GM12878 (cell line): ENCODE results near the gene CXCL14. TPM values are rescaled to one million over a fixed set of nuclear protein-coding genes. Genes with fewer than 3 reads are reported as not detected.

Source experiments
- ATAC-seq: fragments of 200-7000 bp; cut with Tn5 transposase; 3 replicates; pipeline ENCODE4 v1.9.1; 2020; ENCODE audit warnings: mild to moderate bottlenecking, moderate library complexity
- BruUV-seq: library from RNA; stranded (reverse); fragments of 400-500 nt; replicated peaks from 2 replicates; lab custom pipeline; 2021; lab: Mats Ljungman, UMichigan
- CTCF ChIA-PET: fragments of 300-600 bp; sonication (Branson Sonifier 250); formaldehyde crosslinking; extraction: SDS; loops from one replicate; lab custom pipeline; 2021; ENCODE audit warnings: inconsistent platforms; lab: Yijun Ruan, JAX
- POLR2A ChIA-PET: fragments of 350-600 bp; formaldehyde crosslinking; extraction: SDS; loops from one replicate; lab custom pipeline; 2021; ENCODE audit warnings: inconsistent platforms; lab: Charles Lee
- RAD21 ChIA-PET: fragments of 300-600 bp; sonication (Branson Sonifier 250); formaldehyde crosslinking; loops from one replicate; lab custom pipeline; 2023; ENCODE audit warnings: antibody characterized with exemption; ENCODE audit not compliant: unreplicated experiment; lab: Charles Lee
- SMC1A ChIA-PET: fragments of 300-600 bp; sonication (Branson Sonifier 250); formaldehyde crosslinking; loops from one replicate; lab custom pipeline; 2023; ENCODE audit not compliant: unreplicated experiment, uncharacterized antibody; lab: Charles Lee
- DNase-seq: peaks from one replicate; pipeline ENCODE4 v3.0.0-alpha.2; 2011; ENCODE audit warnings: low read depth, low spot score
- FAIRE-seq: peaks from 3 replicates; lab custom pipeline; 2011; peaks lifted over from hg19 to GRCh38; lab: Jason Lieb, UNC
- H2AFZ ChIP-seq: 2 replicates; pipeline ENCODE4 v1.6.0; 2011; ENCODE audit warnings: low read depth, low read length, control low read depth; ENCODE audit not compliant: control insufficient read depth
- H3K27ac ChIP-seq: 2 replicates; pipeline ENCODE4 v1.5.1; 2011; ENCODE audit warnings: control low read depth; ENCODE audit not compliant: control insufficient read depth, insufficient read depth
- H3K27me3 ChIP-seq, 2 experiments: replicated peaks in 1 of 2; 2 replicates each; pipeline versions ENCODE4 v1.6.0 to v1.6.1; 2011; ENCODE audit warnings: low read length in 1 of 2; ENCODE audit not compliant: control insufficient read depth in 2 of 2, insufficient read depth in 2 of 2
- H3K36me3 ChIP-seq, 2 experiments: 2 replicates each; pipeline ENCODE4 v1.5.1; 2011; ENCODE audit warnings: low read length in 1 of 2; ENCODE audit not compliant: control insufficient read depth in 2 of 2, insufficient read depth in 2 of 2
- H3K4me1 ChIP-seq: 2 replicates; pipeline ENCODE4 v1.6.1; 2011; ENCODE audit warnings: mild to moderate bottlenecking, low read length, moderate library complexity, mixed read lengths; ENCODE audit not compliant: control insufficient read depth, insufficient read depth
- H3K4me2 ChIP-seq: 2 replicates; pipeline ENCODE4 v1.6.0; 2011; ENCODE audit warnings: control low read depth; ENCODE audit not compliant: control insufficient read depth, insufficient read depth
- H3K4me3 ChIP-seq: fragments of 200-600 bp; sonication (generic); 2 replicates; pipeline ENCODE4 v1.5.1; 2016
- H3K79me2 ChIP-seq: 2 replicates; pipeline ENCODE4 v1.6.0; 2011; ENCODE audit warnings: low read length; ENCODE audit not compliant: control insufficient read depth, insufficient read depth
- H3K9ac ChIP-seq: 2 replicates; pipeline ENCODE4 v1.8.0; 2011; ENCODE audit warnings: low read length, control low read depth, mixed read lengths; ENCODE audit not compliant: control insufficient read depth, insufficient read depth
- H3K9me3 ChIP-seq: replicated peaks from 3 replicates; pipeline ENCODE4 v1.5.1; 2011; ENCODE audit warnings: mild to moderate bottlenecking, low read length; ENCODE audit not compliant: control insufficient read depth, insufficient read depth
- H4K20me1 ChIP-seq: 2 replicates; pipeline ENCODE4 v1.6.0; 2011; ENCODE audit not compliant: control insufficient read depth, insufficient read depth
- BCL3 ChIP-seq: IDR thresholded peaks from 2 replicates; pipeline ENCODE4 v1.6.1; 2011; ENCODE audit warnings: borderline replicate concordance, low read depth, mild to moderate bottlenecking, moderate library complexity, low read length; ENCODE audit not compliant: insufficient read depth, poor library complexity, severe bottlenecking
- ELK1 ChIP-seq: IDR thresholded peaks from 2 replicates; pipeline ENCODE4 v1.6.1; 2012; ENCODE audit warnings: low read depth, low read length, improper control_type of control experiment
- KAT2A ChIP-seq: conservative IDR thresholded peaks from 2 replicates; pipeline ENCODE4 v1.6.1; 2011; ENCODE audit warnings: low read depth, low read length; ENCODE audit not compliant: control insufficient read depth
- MXI1 ChIP-seq: fragments of 150-350 bp; IDR thresholded peaks from 2 replicates; pipeline ENCODE4 v1.6.1; 2011; ENCODE audit warnings: low read depth, mild to moderate bottlenecking, inconsistent platforms, low read length, improper control_type of control experiment
- MYC ChIP-seq: IDR thresholded peaks from 2 replicates; pipeline ENCODE4 v1.6.1; 2011; ENCODE audit warnings: mild to moderate bottlenecking, low read length, moderate library complexity, inconsistent platforms; ENCODE audit not compliant: insufficient read depth, insufficient replicate concordance, insufficient read length, severe bottlenecking
- PAX8 ChIP-seq: fragments of 450-650 bp; IDR thresholded peaks from 2 replicates; pipeline ENCODE4 v1.6.1; 2017; ENCODE audit warnings: mild to moderate bottlenecking, moderate library complexity
- ZBTB11 ChIP-seq: fragments of 450-650 bp; formaldehyde crosslinking; IDR thresholded peaks from 2 replicates; pipeline ENCODE4 v1.5.0; 2022; ENCODE audit warnings: mild to moderate bottlenecking, missing genetic modification characterization
- WGBS: methylation state at CpG from one replicate; pipeline ENCODE4 v1.1.6; 2016; ENCODE audit warnings: low lambda C conversion rate; ENCODE audit not compliant: insufficient replicate concordance, insufficient coverage; ENCODE audit errors: missing lambda C conversion rate; 5-methylcytosine and 5-hydroxymethylcytosine counted together
- in situ Hi-C: fragments of 300-500 bp; cut with MboI; formaldehyde crosslinking; loops from 9 replicates; pipeline ENCODE4 v1.14.3; 2018; ENCODE audit warnings: mixed read lengths
- intact Hi-C: fragments of 100-400 bp; cut with micrococcal nuclease; formaldehyde crosslinking; loops from one replicate; pipeline ENCODE4 v1.14.2; 2022; ENCODE audit not compliant: unreplicated experiment
- polyA plus RNA-seq, 11 experiments: library from polyadenylated mRNA; depleted of rRNA in 4 of 11; unstranded in 6 of 11; stranded (reverse) in 5 of 11; fragments of >200 nt; fragmentation: Nextera tagmentation in 4 of 11; fragmentation: Illumina TruSeq in 1 of 11; extraction: Ambion mirVana in 4 of 11; extraction: Trizol in 1 of 11; gene quantifications; 1 replicate in 1 of 11; 2 replicates in 10 of 11; pipeline versions ENCODE4 v1.2.1 to v1.2.3, GENCODE V29; 2011 to 2016; ENCODE audit warnings: inconsistent platforms in 2 of 11, missing spikeins in 2 of 11, low read depth in 1 of 11
- total RNA-seq, 4 experiments: library from RNA; depleted of rRNA in 3 of 4; stranded (reverse); fragments of >200 nt in 3 of 4; fragmentation: Illumina TruSeq in 1 of 4; extraction: Trizol in 1 of 4; gene quantifications; 2 replicates each; pipeline versions ENCODE4 v1.2.1 to v1.2.3, GENCODE V29; 2013 to 2021

Gene CXCL14
- total and polyA plus RNA-seq, 10 of the 15 experiments (the other 5 are each of a cell fraction or from before 2014, with no cell fraction given): 0.05 TPM; not detected in 9

- Histone ChIP-seq H3K4me3 (no peak overlapping the region), H3K27ac (no peak overlapping the region), H3K9ac (no peak overlapping the region), H4K20me1 (no peaks in the 10 kb centered on the region), H2AFZ (no peak overlapping the region), H3K36me3 (no peaks in the 10 kb centered on the region), H3K4me1 (no peaks in the 10 kb centered on the region; the same call in 1 of the 2 replicates), H3K27me3 (peaks cover 0 to 16% of the 10 kb centered on the region in 2 experiments), H3K9me3 (no peaks in the 10 kb centered on the region; the same call in 2 of the 3 replicates), H3K4me2 (no peak overlapping the region), H3K79me2 (no peaks in the 10 kb centered on the region)
- SMC1A ChIA-PET: no interaction called here
- no peak for DNase-seq
- RAD21 ChIA-PET: no interaction called here
- 54% methylated on average over 7 of the region's 8 CpGs for WGBS
- intact Hi-C loops (no loop called here), in situ Hi-C loops (no loop called here)
- POLR2A ChIA-PET: no interaction called here
- CTCF ChIA-PET: interaction anchor here (2.4 kb wide), 1 partner anchor 11 kb away, joined by 12 read pairs; no protein-coding TSS in a partner anchor
- BruUV-seq: no TSS peak
- no peak for FAIRE-seq
- TF ChIP-seq KAT2A (no peak), PAX8 (no peak)
- ATAC-seq: no peak
These were observed 1.4 kb downstream of the CXCL14 start for GRCh38 chr5:135577421-135577820.

GRCh38 chr5:135576075-135576599 is 2.7 kb downstream of the CXCL14 start:
- SMC1A ChIA-PET: no interaction called here
- BruUV-seq: no TSS peak
- Histone ChIP-seq H3K79me2 (no peaks in the 10 kb centered on the region), H3K36me3 (no peaks in the 10 kb centered on the region), H3K27ac (no peak overlapping the region), H3K4me3 (no peak overlapping the region), H3K4me1 (no peaks in the 10 kb centered on the region; the same call in 1 of the 2 replicates), H3K9ac (no peak overlapping the region), H3K9me3 (no peaks in the 10 kb centered on the region; the same call in 2 of the 3 replicates), H4K20me1 (no peaks in the 10 kb centered on the region), H3K4me2 (no peak overlapping the region), H3K27me3 (peaks cover 0 to 16% of the 10 kb centered on the region in 2 experiments), H2AFZ (no peak overlapping the region)
- CTCF ChIA-PET: interaction anchor here (2.4 kb wide), 1 partner anchor 10 kb away, joined by 12 read pairs; no protein-coding TSS in a partner anchor
- intact Hi-C loops: no loop called here
- ATAC-seq: no peak
- POLR2A ChIA-PET: no interaction called here
- in situ Hi-C loops: no loop called here
- RAD21 ChIA-PET: no interaction called here
- FAIRE-seq: no peak
- WGBS: under 1% methylated on average over 6 of the region's 6 CpGs
- DNase-seq: no peak
- TF ChIP-seq MYC (no peak), MXI1 (no peak), ZBTB11 (CRISPR knock-in tag) (no peak), BCL3 (no peak), ELK1 (no peak)
